ENCODE measurements around the gene HNRNPF.
"Not testable (repeated sequence)": the region's sequence is repeated elsewhere in the genome, so short reads cannot be mapped to it uniquely, and the experiment has no call there.

- TF ChIP-seq, protein P1, sequence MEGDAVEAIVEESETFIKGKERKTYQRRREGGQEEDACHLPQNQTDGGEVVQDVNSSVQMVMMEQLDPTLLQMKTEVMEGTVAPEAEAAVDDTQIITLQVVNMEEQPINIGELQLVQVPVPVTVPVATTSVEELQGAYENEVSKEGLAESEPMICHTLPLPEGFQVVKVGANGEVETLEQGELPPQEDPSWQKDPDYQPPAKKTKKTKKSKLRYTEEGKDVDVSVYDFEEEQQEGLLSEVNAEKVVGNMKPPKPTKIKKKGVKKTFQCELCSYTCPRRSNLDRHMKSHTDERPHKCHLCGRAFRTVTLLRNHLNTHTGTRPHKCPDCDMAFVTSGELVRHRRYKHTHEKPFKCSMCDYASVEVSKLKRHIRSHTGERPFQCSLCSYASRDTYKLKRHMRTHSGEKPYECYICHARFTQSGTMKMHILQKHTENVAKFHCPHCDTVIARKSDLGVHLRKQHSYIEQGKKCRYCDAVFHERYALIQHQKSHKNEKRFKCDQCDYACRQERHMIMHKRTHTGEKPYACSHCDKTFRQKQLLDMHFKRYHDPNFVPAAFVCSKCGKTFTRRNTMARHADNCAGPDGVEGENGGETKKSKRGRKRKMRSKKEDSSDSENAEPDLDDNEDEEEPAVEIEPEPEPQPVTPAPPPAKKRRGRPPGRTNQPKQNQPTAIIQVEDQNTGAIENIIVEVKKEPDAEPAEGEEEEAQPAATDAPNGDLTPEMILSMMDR (IDR thresholded peaks at IDR 0.05) = not testable (repeated sequence)
- not testable (repeated sequence) for TF ChIP-seq POLR2A (IDR thresholded peaks at IDR 0.05)
Measured at GRCh38 chr10:43426476-43426875, 17.5 kb upstream of the HNRNPF start.
